GM12864 (cell line): ENCODE measurements around the gene ZNF264.
A peak's percentile ranks its signal among the peaks of the same experiment; 100 is the strongest.

Source experiments
- DNase-seq: peaks from one replicate; pipeline ENCODE4 v3.0.0-alpha.2; 2011; ENCODE audit warnings: low read depth
- H3K4me3 ChIP-seq: 2 replicates; pipeline ENCODE4 v1.5.1; 2011; ENCODE audit warnings: mild to moderate bottlenecking, low read depth, low read length, control low read depth
- CTCF ChIP-seq: IDR thresholded peaks from 2 replicates; pipeline ENCODE4 v1.5.1; 2011; ENCODE audit warnings: low read depth, mild to moderate bottlenecking, moderate library complexity, low read length, control low read depth, inconsistent platforms; ENCODE audit errors: missing control alignments

Gene ZNF264

GRCh38 chr19:57212109-57212508 lies 20.8 kb downstream of the ZNF264 start:
- H3K4me3 ChIP-seq, result no peak overlapping the region
- DNase-seq, result no peak
- no peak for TF ChIP-seq CTCF

GRCh38 chr19:57227502-57227901 lies 36.2 kb downstream of the ZNF264 start:
- DNase-seq, result no peak
- no peak for TF ChIP-seq CTCF
- no peak overlapping the region for H3K4me3 ChIP-seq

- TF ChIP-seq CTCF, result no peak
- DNase-seq, result no peak
Observed at GRCh38 chr19:57231686-57232085, 40.4 kb downstream of the ZNF264 start.

GRCh38 chr19:57233207-57233606 lies 41.9 kb downstream of the ZNF264 start:
- H3K4me3 ChIP-seq, result no peak overlapping the region
- DNase-seq, result no peak
- TF ChIP-seq CTCF, result no peak

More at GRCh38 chr19:57231686-57232085, 40.4 kb downstream of the ZNF264 start:
- H3K4me3 ChIP-seq, result no peak overlapping the region

- no peak for DNase-seq
- TF ChIP-seq CTCF, result no peak
- peak overlapping the region; percentile 61 for H3K4me3 ChIP-seq
Observed at GRCh38 chr19:57239982-57240310, 48.6 kb downstream of the ZNF264 start.

GRCh38 chr19:57240311-57241090 lies 49.2 kb downstream of the ZNF264 start, which contains the start of gene ZNF805:
ZNF805 (plus strand) TSS chr19:57240632; CDS start chr19:57240892, 260 bp downstream.
- H3K4me3 ChIP-seq, result peak within 1 kb of the TSS; percentile 61
- TF ChIP-seq CTCF, result no peak
- DNase-seq, result peak; percentile 91

GRCh38 chr19:57241176-57241575 lies 49.9 kb downstream of the ZNF264 start:
- peak overlapping the region; percentile 61 for H3K4me3 ChIP-seq
- no peak for TF ChIP-seq CTCF
- no peak for DNase-seq
